BE2C (cell line): ENCODE data around the gene CASZ1.

ENCODE experiments used
- DNase-seq: peaks from one replicate; pipeline ENCODE4 v3.0.0-alpha.2; 2020
- H3K27me3 ChIP-seq: fragments of 250-450 bp; sonication (Bioruptor Pico); 2 replicates; pipeline ENCODE4 v1.5.1; 2020; ENCODE audit warnings: mild to moderate bottlenecking
- H3K36me3 ChIP-seq: fragments of 250-450 bp; sonication (Bioruptor Pico); 2 replicates; pipeline ENCODE4 v1.5.1; 2020; ENCODE audit warnings: mild to moderate bottlenecking
- H3K4me1 ChIP-seq: fragments of 250-450 bp; sonication (Bioruptor Pico); 2 replicates; pipeline ENCODE4 v1.5.1; 2020
- H3K4me3 ChIP-seq: 2 replicates; pipeline ENCODE4 v1.5.1; 2011; ENCODE audit warnings: low read depth, low read length
- H3K9me3 ChIP-seq: fragments of 250-450 bp; sonication (Bioruptor Pico); 2 replicates; pipeline ENCODE4 v1.5.1; 2020
- TF ChIP-seq, protein P1 (sequence below): IDR thresholded peaks from 2 replicates; pipeline ENCODE4 v1.5.1; 2012; ENCODE audit warnings: mild to moderate bottlenecking, low read depth, low read length

CASZ1 gene

DNA sequence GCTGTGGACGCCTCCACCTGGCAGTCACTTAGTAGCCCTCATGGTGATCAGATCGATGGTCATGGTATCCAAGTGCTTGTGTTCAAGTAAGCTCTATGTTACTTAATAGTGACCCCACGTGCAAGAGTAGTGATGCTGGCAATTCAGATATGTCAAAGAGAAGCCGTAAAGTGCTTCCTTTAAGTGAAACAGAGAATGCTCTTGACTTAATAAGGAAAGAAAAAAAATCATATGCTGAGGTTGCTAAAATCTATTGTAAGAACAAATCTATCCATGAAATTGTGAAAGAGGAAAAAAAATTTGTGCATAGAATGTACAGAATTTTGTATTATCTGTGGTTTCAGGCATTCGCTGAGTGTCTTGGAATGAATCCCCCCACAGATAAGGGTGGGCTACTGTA, 207.8 kb downstream of the CASZ1 start:
- Histone ChIP-seq H3K4me3 (no peak overlapping the region), H3K9me3 (no peaks in the 10 kb centered on the region), H3K36me3 (no peaks in the 10 kb centered on the region), H3K27me3 (no peaks in the 10 kb centered on the region), H3K4me1 (no peaks in the 10 kb centered on the region)
- TF ChIP-seq, protein P1, sequence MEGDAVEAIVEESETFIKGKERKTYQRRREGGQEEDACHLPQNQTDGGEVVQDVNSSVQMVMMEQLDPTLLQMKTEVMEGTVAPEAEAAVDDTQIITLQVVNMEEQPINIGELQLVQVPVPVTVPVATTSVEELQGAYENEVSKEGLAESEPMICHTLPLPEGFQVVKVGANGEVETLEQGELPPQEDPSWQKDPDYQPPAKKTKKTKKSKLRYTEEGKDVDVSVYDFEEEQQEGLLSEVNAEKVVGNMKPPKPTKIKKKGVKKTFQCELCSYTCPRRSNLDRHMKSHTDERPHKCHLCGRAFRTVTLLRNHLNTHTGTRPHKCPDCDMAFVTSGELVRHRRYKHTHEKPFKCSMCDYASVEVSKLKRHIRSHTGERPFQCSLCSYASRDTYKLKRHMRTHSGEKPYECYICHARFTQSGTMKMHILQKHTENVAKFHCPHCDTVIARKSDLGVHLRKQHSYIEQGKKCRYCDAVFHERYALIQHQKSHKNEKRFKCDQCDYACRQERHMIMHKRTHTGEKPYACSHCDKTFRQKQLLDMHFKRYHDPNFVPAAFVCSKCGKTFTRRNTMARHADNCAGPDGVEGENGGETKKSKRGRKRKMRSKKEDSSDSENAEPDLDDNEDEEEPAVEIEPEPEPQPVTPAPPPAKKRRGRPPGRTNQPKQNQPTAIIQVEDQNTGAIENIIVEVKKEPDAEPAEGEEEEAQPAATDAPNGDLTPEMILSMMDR, result no peak
- DNase-seq, result no peak
